ENCODE results near the gene SMPD3.

DNA sequence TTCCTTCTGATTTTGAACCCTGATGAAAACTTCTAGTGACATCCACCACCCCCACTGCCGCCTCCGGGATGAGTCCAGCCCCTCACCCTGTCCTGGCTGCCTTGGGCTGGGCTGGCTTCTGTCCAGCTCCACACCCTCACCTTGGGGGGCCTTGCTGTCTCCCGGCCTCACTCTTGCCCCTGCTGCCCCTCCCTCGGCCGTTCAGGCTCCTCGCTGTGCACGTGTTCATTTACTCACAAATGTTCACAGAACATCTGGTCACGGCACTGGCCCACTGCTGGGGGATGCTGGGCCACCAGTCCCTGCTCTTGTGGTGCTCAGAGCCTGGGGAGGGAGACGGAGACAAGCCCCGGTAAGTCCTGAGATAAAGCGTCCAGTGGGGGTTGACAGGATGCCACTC lies 96.8 kb downstream of the SMPD3 start:
- TF ChIP-seq POLR2A (IDR thresholded peaks at IDR 0.05) = no peak
- TF ChIP-seq, protein P1, sequence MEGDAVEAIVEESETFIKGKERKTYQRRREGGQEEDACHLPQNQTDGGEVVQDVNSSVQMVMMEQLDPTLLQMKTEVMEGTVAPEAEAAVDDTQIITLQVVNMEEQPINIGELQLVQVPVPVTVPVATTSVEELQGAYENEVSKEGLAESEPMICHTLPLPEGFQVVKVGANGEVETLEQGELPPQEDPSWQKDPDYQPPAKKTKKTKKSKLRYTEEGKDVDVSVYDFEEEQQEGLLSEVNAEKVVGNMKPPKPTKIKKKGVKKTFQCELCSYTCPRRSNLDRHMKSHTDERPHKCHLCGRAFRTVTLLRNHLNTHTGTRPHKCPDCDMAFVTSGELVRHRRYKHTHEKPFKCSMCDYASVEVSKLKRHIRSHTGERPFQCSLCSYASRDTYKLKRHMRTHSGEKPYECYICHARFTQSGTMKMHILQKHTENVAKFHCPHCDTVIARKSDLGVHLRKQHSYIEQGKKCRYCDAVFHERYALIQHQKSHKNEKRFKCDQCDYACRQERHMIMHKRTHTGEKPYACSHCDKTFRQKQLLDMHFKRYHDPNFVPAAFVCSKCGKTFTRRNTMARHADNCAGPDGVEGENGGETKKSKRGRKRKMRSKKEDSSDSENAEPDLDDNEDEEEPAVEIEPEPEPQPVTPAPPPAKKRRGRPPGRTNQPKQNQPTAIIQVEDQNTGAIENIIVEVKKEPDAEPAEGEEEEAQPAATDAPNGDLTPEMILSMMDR (IDR thresholded peaks at IDR 0.05 in 8 of 11, conservative IDR thresholded peaks at IDR 0.05 in 3 of 11) = no peak

All from spleen (tissue), 7 donors.